ENCODE measurements around the gene MDK. TPM values are rescaled to one million over a fixed set of nuclear protein-coding genes. Genes with fewer than 3 reads are reported as not detected.

Gene MDK
- total RNA-seq, 1 donor from 2014 or later, result 22.5 TPM

DNA sequence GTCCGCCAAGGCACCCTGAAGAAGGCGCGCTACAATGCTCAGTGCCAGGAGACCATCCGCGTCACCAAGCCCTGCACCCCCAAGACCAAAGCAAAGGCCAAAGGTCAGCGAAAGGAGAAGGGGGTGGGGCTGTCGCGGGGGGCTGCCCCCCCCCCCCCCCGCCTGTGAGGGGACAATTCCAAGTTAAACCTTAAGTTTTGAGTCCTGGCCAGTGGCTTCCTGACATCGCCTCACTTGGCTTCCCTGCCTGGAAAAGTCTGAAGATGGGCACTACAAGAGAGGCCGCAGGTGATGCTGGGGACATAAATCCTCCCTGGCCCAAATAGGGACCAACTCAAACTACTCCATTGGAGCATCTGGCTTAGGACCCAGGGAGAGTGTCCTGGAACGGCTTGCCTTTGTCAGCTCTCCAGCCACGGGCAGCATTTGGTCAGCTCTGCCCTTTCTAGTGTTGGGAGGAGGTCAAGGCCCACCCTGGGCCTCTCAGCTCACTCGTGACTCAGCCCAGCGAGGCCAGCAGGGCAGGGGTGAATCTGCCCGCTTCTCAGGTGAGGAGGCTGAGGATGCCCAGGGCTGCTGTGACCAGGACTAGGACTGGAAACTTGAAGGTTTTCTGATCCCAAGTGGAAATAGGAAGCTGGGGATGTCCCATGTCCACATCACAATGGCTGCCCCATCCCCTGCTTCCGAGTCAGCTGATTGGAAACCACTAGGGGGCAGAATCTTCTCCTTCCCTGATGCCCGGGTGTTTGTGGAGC is 1.4 kb downstream of the MDK start:
- no peak for DNase-seq (ENCODE audit: low read depth)

DNA sequence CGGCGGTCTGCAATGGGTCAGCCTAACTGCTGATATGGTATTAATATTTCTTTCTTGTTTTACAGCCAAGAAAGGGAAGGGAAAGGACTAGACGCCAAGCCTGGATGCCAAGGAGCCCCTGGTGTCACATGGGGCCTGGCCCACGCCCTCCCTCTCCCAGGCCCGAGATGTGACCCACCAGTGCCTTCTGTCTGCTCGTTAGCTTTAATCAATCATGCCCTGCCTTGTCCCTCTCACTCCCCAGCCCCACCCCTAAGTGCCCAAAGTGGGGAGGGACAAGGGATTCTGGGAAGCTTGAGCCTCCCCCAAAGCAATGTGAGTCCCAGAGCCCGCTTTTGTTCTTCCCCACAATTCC is 1.9 kb downstream of the MDK start:
- DNase-seq (ENCODE audit: low read depth), result no peak

DNA sequence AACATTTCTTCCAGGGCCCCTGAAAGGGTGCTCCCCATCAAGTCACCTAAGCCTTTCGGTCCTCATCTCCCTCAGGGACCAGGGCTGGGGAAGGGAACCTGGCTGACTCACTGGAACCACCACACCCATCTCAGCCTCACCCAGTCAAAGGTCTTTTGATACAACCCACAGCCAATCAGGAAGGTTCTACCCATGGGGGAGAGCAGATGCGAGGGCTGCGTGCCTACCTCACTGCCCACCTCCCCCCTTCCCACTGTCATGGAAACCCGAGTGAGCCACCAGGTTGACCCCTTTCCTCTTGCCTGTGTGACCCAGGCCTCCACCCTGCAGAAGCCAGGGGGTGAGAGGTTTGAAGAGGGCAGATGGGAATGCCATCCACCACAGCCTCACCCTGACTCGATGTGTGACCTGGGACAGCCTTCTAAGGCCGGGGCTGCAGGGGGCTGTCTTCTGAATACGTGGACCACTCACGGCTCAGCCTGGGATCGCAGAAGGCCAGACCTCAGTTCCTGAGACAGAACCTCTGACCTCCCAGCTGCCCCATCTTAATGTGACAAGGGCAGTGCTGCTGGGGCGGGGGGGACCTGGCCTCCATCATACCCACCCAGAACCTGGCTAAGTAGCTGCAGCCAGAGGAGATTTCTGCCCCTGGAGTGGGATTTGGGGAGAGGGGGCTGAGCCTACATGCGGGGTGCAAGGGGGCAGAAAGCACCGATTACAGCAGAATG is 2.7 kb downstream of the MDK start:
- no peak for DNase-seq (ENCODE audit: low read depth)

DNA sequence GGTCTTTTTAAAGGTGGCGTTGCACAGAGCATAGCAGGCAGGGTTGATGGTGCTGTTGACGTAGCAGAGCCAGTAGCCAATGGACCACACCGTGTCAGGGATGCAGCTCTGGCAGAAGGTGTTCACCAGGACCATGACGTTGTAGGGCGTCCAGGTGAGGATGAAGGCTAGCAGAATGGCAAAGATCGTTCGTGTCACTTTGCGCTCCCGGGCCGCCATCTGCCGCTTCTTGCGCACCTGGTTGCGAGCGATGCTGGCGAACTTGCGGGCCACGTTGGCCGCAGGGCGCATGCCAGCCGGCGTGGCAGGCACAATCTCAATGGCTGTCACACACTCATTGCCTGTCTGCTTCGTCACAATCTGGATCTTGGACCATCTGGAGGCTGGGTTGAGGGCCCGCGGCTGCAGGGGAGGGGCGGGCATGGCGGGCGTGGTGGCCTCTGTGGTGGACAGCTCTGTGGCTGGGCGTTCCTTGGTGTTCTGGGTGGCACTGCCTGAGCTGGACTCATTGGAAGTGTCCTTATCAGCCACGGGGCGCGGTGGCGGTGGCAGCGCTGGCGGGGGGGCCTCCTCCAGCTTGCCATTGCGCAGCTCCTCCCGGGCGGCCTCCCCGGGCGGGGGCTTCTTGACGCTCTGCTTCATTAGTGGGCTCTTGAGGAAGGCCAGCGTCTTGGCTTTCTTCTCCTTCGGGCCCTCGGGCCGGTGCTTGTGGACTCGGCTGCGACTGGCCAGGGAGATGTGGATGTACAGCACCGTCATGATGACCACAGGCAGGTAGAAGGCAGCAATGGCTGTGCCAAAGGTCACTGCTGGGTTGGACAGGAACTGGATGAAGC is 3.9 kb downstream of the MDK start:
- DNase-seq (ENCODE audit: low read depth), result no peak

DNA sequence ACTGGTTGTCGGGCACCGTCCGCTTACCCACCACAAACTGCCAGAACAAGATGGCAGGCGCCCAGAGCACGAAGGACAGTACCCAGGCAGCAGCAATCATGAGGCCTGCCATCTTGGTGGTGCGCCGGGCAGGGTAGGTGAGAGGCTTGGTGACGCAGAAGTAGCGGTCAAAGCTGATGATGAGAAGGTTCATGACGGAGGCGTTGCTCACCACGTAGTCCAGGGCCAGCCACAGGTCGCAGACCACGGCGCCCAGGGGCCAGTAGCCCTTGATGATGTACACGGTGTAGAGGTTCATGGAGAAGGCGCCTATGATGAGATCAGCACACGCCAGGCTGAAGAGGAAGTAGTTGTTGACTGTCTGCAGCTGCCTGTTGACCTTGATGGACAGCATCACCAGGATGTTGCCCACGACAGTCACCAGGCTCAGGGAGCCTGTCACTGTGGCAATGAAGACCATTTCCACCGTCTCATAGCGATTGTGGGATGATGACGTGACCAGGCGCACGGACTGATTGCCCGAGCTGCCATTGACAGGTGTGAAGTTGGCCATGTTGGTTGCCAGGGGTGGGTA is 4.6 kb downstream of the MDK start:
- DNase-seq (ENCODE audit: low read depth), result no peak

DNA sequence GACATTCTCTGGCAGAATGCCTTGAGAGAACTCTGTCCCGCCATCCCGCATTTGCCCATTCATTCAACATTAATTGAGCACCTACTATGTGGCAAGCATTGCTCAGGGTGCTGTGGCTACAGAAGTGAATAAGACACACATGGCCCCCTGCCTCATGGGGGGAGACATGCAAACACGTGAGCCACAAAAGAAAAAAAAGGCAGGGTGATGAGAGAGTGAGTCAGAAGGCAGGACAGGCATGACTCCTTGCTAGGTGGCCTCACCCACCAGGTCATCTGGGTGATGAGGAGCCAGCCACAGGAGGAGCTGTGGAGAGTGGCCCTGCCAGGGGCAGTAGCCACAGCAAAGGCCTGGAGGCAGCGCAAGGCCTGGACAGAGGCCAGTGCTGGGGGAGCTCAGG is 5.2 kb downstream of the MDK start:
- peak; percentile 15 for DNase-seq (ENCODE audit: low read depth)

DNA sequence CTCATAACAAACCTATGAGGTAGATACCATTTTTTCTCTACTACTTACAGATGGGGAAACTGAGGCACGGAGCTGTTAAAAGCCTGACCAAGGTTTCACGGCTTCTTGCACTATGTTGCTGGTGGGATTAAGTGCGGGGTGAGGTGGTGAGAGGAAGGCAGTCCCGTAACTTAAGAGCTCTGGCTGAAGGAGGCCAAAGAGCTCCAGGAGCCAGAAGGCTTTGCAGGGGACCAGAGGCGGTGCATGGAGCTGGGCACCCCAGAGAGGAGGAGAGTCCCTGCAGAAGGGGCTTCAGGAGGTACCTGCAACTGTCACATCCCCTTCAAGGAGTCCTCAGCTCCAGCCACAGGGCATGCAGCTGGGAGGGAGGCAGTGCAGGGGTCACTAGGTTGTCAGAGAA is 6.0 kb downstream of the MDK start:
- no peak for DNase-seq (ENCODE audit: low read depth)

DNA sequence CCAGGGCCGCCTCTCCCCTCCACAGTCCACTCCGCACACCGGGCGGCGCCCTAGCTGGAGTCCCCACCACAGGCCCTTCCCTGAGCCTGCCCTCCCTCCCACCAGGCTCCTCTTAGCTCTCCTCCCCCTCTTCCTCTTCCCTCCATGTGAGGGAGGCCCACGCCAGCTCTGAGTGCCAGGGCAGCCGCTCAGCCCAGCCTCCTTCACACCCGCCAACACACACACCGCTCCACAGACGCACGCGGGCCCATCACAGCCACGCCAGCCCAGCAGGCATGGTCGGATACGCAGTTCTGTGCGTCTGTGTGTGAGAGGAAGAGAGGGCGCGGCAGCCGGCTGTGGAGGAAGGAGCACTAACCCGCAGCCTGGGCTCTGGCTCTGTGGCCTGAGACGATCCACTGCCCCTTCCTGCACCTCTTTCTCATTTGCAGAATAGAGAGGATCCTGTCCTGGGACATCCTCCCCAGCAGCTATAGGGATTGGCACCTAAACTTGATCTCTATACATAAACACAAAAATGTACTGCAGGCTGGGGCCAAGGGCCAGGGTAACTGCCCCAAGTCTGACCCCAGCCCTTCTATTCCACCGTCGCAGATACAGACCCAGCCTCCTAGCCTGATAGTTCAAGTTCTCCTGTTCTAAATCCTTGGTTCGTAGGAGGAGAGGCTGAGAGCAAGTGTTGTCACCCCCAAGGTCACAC is 6.6 kb downstream of the MDK start:
- DNase-seq (ENCODE audit: low read depth), result no peak

DNA sequence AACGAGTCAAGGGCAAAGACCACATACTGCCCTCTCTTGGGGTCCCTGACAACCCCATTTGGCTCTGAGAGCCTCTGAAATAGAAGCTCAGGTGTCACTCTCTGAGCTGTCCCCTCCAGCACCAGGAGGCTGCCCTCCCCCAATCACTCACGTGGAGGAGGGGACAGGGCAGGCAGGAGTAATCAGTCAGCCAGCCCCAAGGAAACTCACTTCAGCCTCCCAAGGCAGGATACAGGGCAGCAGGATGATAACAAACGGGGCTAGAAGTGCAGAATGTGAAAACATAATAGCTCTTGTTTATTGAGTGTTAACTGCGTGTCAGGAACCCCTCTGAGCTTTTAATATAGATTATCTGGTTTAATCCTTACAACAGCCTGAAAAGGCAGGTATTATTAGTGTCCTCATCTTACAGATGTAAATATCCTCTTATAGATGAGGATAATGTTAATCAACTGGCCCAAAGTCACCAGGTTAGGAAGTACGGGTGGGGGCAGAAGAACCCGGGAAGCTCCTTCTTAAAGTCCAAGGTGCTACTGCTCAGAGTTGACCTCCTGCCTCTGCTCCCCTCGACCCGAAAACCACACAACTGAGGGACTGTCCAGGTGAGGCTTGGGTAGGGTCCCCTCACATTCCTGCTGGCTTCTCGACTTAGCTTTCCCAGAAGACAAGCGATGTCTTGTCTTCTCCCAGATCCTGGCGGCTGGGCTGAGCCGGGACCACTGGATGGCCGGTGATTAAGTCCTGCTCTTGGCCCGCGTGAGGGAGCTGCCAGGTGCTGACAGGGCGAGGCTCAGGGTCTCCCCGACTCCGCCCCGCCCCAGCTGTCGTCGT is 7.4 kb downstream of the MDK start:
- no peak for DNase-seq (ENCODE audit: low read depth)

DNA sequence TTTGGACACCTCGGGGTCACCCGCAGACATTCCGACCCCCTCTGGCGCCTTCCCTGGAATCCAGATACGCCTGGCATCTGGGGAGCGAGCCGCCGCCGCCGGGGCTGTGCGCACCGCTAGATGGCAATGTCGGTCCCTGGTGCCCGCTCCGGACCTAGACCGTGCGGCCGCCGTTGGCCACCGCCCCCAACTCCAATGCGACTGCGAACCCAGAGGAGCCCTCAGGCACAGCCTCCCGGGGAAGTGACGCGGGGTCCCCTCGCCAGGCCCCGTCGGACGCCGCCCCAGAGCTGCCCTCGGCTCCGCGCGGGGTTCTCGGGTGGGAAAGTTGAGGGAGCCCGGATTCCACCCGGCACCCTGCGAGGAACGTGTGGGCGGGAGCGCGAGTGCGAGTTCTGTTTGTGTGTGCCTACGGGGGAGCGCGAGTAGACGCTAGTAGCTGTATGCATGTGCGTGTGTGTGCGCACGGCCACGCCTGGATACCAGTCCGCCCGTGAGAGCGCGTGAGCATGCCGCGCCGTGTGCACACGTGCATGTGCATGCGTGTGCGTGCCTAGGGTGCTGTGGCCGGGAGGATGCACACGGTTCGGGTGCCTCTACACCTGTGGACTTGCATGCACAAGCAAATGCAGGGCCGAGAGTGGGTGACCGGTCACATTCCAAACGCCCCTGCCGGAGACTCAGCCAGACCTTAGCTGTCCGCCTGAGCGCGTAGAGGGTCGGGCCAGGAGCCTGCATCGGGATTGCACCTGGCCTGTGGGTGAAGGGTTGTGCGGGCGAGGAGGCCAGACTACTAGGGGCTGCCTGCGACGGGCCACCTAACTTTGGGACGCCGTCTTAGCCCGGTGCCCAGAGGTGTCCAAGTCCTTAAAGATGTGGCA is 8.2 kb downstream of the MDK start:
- no peak for DNase-seq (ENCODE audit: low read depth)

DNA sequence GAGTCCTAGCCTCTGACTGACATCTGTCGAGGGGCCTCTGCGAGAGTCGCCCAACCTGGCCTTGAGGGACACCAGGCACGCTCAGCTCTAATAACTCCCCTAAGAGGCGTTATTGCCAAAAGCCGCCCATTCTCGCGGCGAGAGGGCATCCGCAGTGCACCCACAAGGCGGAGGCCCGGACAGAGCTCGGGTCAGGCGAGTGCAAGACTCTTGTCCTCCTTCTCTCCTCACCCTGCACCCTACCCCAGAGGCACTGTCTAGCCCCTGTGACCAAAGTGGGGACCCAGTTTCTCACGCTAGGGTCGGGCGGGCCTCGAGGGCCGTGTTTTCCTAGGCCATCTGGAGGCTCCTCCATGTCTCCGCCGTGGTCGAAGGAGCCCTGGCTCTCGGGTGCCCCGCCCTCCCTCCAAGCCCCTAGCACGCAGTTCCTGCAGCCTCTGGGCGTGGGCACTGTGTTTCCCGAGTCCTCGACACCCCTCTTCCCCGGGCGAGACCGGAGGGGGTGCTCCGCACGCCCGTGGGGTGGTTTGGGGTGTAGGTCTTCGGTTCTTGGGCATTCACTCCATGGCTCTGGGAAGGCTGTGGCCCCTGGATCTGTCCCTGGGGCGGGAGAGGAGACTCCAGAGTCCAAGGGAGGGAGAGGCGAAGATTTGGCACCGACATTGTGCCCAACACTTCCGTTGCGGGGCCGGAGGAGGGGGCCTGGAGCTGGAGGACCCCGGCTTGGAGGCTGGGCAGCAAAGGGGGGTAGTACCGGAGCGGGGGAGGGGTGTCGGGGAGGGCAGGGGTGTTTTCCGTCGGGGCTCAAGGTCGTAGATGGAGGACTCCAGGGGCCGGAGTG is 9.1 kb downstream of the MDK start:
- DNase-seq (ENCODE audit: low read depth), result no peak

DNA sequence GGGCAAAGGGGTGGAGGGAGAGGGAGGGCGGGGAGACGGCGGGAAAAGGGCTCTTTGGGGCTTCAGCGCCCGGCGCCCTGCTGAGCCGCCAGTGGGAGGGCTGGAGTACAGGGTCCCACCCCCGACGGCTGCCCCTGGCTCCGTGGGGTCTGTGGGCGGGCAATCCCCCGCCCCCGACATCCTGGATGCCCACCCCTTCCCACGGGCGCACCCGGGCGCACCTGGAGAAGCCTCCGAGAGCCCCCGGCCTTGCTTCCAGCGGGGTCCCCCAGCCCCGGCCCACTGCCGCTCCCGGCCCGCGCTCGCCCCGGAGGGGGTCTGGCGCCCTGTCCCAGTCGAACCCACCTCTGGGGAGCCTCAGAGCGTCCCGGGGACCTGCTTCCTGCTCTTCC is 9.7 kb downstream of the MDK start:
- no peak for DNase-seq (ENCODE audit: low read depth)

DNA sequence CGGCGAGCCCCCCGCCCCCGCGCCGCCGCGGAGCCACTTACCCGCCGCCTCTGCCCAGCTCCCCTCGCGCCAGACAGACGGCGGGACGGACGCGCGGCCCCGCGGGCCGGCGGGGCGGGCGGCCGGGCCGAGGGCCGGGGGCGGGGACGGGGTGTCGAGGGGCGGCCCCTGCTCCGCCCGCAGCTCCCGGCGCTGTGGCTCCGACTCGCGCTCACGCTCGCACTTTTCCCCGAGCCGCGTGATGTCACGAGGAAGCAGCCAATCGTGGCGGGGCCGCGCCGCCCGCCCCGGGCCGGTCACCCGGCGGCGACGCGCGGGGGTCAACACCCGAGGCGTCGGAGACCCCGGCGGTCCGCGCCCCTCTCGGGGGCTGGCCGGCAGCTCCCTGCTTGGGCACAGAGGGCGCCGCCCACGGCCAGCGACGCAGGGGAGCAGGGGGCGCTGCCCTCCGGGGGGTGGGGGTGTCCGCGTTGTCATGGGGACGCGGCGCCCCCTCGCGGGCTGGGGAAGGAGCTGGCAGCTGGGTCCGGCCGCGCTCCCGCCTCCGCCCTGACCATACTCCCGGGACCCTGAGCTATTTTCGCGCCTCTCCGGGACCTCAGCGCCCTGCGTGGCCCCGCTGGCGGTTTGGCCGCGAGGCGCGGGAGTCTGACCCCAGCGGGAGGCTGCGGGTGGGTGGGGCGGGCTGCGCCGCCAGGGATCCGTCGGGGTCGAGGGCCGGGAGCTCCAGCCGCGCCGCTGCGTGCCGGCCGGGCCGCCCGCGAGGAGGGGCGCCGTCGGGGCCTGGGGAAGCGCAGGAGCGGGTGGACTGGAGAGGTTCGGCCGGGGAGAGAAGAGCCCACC is 10.3 kb downstream of the MDK start, which contains the start of gene CHRM4:
TSS of gene CHRM4 (minus strand) at position 199 of the 843 bp plus-strand sequence. CDS start 5,219 bp downstream, outside the sequence.
- DNase-seq (ENCODE audit: low read depth), result no peak

DNA sequence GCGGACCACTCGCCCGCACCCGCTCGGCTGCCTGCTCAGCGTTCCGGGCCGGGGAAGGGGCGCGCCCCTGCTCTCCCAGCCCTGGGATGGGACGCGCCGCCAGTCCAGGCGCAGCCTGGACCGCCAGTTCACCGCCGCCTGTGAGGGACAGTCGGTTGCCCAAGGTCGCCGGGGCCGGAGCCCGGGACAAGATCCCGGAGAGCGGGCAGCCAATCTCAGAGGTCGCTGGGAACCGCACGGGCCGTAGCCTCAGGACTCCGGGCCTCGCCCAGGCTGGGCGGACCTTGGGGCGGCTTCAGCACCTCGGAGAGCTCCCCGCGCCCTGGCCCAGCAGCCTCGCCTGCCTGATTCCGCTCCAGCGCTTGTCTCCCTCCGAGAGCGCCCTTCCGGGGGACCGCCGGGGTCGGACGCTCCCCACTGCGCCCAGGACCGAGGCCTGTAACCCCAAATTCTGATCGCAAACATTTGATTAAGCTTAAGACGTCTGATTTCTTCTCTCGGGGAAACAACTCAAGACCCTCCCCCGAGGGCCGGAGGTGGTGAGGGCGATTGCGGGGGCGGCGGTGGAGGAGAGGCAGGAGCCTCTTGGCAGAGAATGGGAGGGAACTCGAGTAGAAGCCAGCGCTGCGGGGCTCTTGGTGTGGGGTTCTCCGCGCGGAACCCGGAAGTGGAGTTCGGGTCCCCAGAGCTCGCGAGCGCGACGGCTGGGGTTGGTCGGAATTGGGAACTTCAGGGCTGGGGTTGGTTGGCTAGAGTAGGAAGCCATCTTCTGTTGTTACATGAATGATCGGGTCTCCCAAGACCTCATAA is 11.2 kb downstream of the MDK start:
- peak; percentile 32 for DNase-seq (ENCODE audit: low read depth)

DNA sequence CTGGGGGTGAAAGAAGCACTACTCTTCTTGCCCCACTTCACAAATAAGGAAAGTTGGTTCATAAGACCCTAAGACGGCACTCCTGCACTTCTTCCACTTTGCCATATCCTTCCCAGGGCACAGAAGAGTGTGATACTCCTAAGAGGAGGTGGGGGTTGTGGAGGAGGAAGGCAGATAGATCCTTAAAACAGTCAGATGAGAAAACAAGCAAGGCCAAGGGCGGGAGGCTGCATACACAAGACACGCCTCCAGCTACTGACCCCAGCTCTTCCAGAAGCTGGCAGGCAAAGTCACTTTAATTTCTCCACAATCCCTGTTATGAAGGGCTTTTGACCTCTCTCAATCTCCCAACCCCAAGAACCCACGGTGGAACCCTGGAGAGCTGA is 11.8 kb downstream of the MDK start:
- DNase-seq (ENCODE audit: low read depth), result no peak

DNA sequence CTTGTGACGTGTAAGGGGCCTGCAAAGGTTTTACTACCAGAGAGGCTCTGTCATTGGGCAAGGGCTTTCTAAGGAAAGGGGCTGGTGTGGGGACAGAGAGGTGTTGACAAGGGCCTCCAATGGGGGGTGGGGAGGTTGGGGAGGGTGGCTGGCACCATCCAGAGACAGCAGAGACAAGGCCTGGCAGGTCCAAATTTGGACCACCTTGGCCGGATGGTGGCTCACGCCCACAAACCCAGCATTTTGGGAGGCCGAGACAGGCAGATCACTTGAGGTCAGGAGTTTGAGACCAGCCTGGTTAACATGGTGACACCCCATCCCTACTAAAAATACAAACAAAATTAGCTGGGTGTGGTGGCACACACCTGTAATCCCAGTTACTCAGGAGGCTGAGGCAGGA is 12.3 kb downstream of the MDK start:
- DNase-seq (ENCODE audit: low read depth), result no peak

DNA sequence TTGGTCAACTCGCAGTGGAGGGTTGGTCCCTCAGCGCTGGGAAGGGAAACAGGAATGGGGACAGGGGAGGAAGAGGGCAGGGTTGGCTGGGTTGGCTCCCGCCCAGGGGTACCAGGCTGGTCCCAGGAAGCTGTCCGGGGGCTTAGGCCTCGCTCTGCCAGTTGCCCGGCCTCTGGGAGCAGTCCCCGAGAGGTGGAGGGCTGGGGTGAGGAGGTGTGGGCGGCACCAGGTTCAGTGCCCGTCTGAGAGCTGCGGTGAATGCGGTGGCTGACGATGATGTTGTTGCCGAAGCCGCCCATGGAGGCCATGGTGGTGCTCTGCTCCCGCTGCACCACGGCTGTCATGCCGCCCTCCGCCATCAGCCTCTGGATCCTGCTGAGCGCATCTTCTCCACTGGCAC is 16.1 kb downstream of the MDK start:
- no peak for DNase-seq (ENCODE audit: low read depth)
